Measurements from ENCODE around the gene SLF2.
A peak's percentile ranks its signal among the peaks of the same experiment; 100 is the strongest.

SLF2 gene

GRCh38 chr10:100901051-100901450, 11.7 kb upstream of the SLF2 start:
- DNase-seq: no peak

GRCh38 chr10:100902622-100903021, 10.1 kb upstream of the SLF2 start:
- DNase-seq: no peak

GRCh38 chr10:100904917-100905316, 7.8 kb upstream of the SLF2 start:
- DNase-seq: no peak

GRCh38 chr10:100907175-100907574, 5.6 kb upstream of the SLF2 start:
- DNase-seq: no peak

GRCh38 chr10:100907773-100908363, 4.9 kb upstream of the SLF2 start:
- no peak for DNase-seq

- DNase-seq: no peak
Observed at GRCh38 chr10:100908378-100908777, 4.4 kb upstream of the SLF2 start.

GRCh38 chr10:100909501-100910263, 3.1 kb upstream of the SLF2 start:
- no peak for DNase-seq

GRCh38 chr10:100911472-100911871, 1.3 kb upstream of the SLF2 start:
- DNase-seq: no peak

GRCh38 chr10:100912013-100912604, 654 bp upstream of the SLF2 start:
- DNase-seq: peak; percentile 54

GRCh38 chr10:100913470-100913865, 705 bp downstream of the SLF2 start:
- DNase-seq: no peak

GRCh38 chr10:100917071-100917470, 4.3 kb downstream of the SLF2 start:
- no peak for DNase-seq

GRCh38 chr10:100923580-100923979, 10.8 kb downstream of the SLF2 start:
- no peak for DNase-seq

GRCh38 chr10:100927266-100927665, 14.5 kb downstream of the SLF2 start:
- DNase-seq: no peak

GRCh38 chr10:100928039-100928438, 15.3 kb downstream of the SLF2 start:
- DNase-seq: no peak

GRCh38 chr10:100930368-100930767, 17.6 kb downstream of the SLF2 start:
- no peak for DNase-seq

GRCh38 chr10:100934084-100934659, 21.4 kb downstream of the SLF2 start:
- no peak for DNase-seq

GRCh38 chr10:100939763-100940344, 27.1 kb downstream of the SLF2 start:
- no peak for DNase-seq

GRCh38 chr10:100942229-100942628, 29.5 kb downstream of the SLF2 start:
- no peak for DNase-seq

- no peak for DNase-seq
Observed at GRCh38 chr10:100943508-100943907, 30.7 kb downstream of the SLF2 start.

- no peak for DNase-seq
Observed at GRCh38 chr10:100945754-100946153, 33.0 kb downstream of the SLF2 start.

- DNase-seq: no peak
Observed at GRCh38 chr10:100948916-100949315, 36.2 kb downstream of the SLF2 start.

GRCh38 chr10:100960251-100960650, 47.5 kb downstream of the SLF2 start:
- DNase-seq: no peak

- no peak for DNase-seq
Observed at GRCh38 chr10:100962351-100963080, 49.8 kb downstream of the SLF2 start.

All from NCI-H2107 (cell line).